ENCODE measurements around the gene VWA5B1.

- no peak for TF ChIP-seq CTCF (IDR thresholded peaks at IDR 0.05)
- no peak for TF ChIP-seq POLR2A (IDR thresholded peaks at IDR 0.05)
- TF ChIP-seq EP300 (IDR thresholded peaks at IDR 0.05): no peak
These were observed 95.8 kb downstream of the VWA5B1 start for GRCh38 chr1:20386323-20387081.

Measured in tibial nerve (tissue), 4 donors.